Measurements from ENCODE around the gene NR2C2AP. TPM values are rescaled to one million over a fixed set of nuclear protein-coding genes. Genes with fewer than 3 reads are reported as not detected.
"Not testable (repeated sequence)": the region's sequence is repeated elsewhere in the genome, so short reads cannot be mapped to it uniquely, and the experiment has no call there.

Gene NR2C2AP
- total RNA-seq, 1 donor from 2014 or later: 8.3 TPM

DNA sequence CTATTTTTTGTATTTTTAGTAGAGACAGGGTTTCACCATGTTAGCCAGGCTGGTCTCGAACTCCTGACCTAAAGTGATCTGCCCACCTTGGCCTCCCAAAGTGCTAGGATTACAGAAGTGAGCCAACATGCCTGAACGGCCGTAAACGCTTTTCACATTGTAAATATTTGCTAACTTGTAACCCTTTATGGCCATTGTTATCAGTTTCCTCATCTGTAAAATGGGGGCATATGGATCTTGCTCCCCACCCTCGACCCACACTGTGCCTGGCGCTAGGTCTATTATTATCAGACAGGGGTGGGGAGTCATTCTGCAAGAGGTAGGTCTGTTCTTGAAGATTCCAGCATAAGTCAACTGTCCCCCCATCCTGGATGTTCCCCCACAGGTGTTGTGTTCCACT lies 20.4 kb upstream of the NR2C2AP start:
- TF ChIP-seq, protein P1, sequence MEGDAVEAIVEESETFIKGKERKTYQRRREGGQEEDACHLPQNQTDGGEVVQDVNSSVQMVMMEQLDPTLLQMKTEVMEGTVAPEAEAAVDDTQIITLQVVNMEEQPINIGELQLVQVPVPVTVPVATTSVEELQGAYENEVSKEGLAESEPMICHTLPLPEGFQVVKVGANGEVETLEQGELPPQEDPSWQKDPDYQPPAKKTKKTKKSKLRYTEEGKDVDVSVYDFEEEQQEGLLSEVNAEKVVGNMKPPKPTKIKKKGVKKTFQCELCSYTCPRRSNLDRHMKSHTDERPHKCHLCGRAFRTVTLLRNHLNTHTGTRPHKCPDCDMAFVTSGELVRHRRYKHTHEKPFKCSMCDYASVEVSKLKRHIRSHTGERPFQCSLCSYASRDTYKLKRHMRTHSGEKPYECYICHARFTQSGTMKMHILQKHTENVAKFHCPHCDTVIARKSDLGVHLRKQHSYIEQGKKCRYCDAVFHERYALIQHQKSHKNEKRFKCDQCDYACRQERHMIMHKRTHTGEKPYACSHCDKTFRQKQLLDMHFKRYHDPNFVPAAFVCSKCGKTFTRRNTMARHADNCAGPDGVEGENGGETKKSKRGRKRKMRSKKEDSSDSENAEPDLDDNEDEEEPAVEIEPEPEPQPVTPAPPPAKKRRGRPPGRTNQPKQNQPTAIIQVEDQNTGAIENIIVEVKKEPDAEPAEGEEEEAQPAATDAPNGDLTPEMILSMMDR (IDR thresholded peaks at IDR 0.05): no peak
- no peaks in the 10 kb centered on the region for H3K36me3 Mint-ChIP-seq (ENCODE audit: low read depth)
- no peaks in the 10 kb centered on the region for H3K9me3 Mint-ChIP-seq (ENCODE audit: low read depth)
- no peak overlapping the region for H3K4me3 Mint-ChIP-seq (ENCODE audit: unreplicated experiment)
- H3K27ac Mint-ChIP-seq (ENCODE audit: unreplicated experiment): no peak overlapping the region
- DNase-seq (ENCODE audit: low spot score): no peak
- peaks cover 2% of the 10 kb centered on the region for H3K4me1 Mint-ChIP-seq (ENCODE audit: low read depth)
- peaks cover 25% of the 10 kb centered on the region for H3K27me3 Mint-ChIP-seq (ENCODE audit: low read depth)

DNA sequence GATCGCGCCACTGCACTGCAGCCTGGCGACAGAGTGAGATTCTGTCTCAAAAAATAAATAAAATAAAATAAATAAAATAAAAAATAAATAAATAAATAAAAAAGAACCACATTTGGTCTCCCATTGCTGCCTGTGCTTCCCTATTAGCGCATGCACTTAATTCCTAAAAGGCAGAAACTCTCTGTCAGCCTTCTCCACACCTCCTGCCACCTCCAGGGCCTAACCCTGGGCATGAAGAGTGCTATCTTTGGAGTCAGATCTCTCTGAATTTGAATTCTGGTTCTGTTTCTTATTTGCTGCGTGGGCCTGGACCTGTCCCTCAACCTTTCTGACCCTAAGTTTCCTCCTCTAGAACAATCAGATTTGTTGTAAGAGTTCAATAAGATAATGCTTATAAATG lies 19.8 kb upstream of the NR2C2AP start:
- H3K4me1 Mint-ChIP-seq (ENCODE audit: low read depth): peaks cover 2% of the 10 kb centered on the region
- no peak for DNase-seq (ENCODE audit: low spot score)
- TF ChIP-seq, protein P1 (IDR thresholded peaks at IDR 0.05): no peak
- no peaks in the 10 kb centered on the region for H3K36me3 Mint-ChIP-seq (ENCODE audit: low read depth)
- H3K9me3 Mint-ChIP-seq (ENCODE audit: low read depth): no peaks in the 10 kb centered on the region
- no peak overlapping the region for H3K4me3 Mint-ChIP-seq (ENCODE audit: unreplicated experiment)
- H3K27ac Mint-ChIP-seq (ENCODE audit: unreplicated experiment): no peak overlapping the region
- peaks cover 20% of the 10 kb centered on the region for H3K27me3 Mint-ChIP-seq (ENCODE audit: low read depth)

DNA sequence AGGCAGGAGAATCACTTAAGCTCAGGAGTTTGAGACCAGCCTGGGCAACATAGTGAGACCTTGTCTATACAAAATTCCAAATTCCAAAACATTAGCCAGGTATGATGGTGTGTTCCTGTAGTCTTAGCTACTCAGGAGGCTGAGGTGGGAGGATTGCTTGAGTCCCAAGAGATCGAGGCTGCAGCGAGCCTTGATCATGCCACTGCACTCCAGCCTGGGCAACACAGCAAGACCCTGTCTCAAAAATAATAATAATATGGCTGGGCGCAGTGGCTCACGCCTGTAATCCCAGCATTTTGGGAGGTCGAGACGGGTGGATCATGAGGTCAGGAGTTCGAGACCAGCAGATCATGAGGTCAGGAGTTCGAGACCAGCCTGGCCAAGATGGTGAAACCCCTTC lies 17.8 kb upstream of the NR2C2AP start:
- H3K27ac Mint-ChIP-seq (ENCODE audit: unreplicated experiment); H3K4me3 Mint-ChIP-seq (ENCODE audit: unreplicated experiment): not testable (repeated sequence)
- H3K27me3 Mint-ChIP-seq (ENCODE audit: low read depth): peaks cover 17% of the 10 kb centered on the region

DNA sequence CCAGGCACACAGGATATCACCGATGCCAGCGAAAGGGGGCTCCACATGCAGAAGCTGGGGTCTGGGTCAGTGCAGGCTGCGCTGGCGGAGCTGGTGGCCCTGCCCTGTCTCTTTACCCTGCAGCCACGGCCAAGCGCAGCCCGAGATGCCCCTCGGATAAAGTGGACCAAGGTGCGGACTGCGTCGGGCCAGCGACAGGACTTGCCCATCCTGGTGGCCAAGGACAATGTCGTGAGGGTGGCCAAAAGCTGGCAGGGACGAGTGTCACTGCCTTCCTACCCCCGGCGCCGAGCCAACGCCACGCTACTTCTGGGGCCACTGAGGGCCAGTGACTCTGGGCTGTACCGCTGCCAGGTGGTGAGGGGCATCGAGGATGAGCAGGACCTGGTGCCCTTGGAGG lies 15.7 kb upstream of the NR2C2AP start:
- Mint-ChIP-seq H3K36me3 (ENCODE audit: low read depth) (no peaks in the 10 kb centered on the region), H3K4me3 (ENCODE audit: unreplicated experiment) (no peak overlapping the region), H3K27ac (ENCODE audit: unreplicated experiment) (no peak overlapping the region), H3K4me1 (ENCODE audit: low read depth) (no peaks in the 10 kb centered on the region), H3K9me3 (ENCODE audit: low read depth) (peaks cover 4% of the 10 kb centered on the region), H3K27me3 (ENCODE audit: low read depth) (peaks cover 13% of the 10 kb centered on the region)
- TF ChIP-seq, protein P1 (IDR thresholded peaks at IDR 0.05): no peak
- DNase-seq (ENCODE audit: low spot score): no peak

More for the DNA sequence above, 17.8 kb upstream of the NR2C2AP start:
- H3K4me1 Mint-ChIP-seq (ENCODE audit: low read depth); H3K9me3 Mint-ChIP-seq (ENCODE audit: low read depth); H3K36me3 Mint-ChIP-seq (ENCODE audit: low read depth); DNase-seq (ENCODE audit: low spot score): not testable (repeated sequence)

DNA sequence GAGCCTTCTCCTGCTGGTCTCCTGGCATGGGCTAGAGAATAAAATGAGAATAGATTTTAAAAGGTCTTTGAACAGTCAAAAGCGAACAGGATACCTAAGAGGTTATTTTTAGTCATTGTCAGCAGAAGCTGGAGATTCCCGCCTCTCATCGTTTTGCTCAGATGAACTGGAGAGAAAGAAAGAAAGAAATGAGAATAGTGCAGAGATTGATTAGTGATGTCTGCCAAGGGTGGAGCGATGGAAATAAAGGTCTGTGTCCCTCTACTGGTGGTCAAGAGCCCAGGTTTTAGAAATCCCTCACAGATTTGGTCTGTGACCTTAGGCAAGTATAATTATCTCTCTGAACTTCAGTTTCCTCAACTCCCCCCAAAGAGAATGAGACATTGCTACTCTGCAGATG lies 13.9 kb upstream of the NR2C2AP start:
- peaks cover 19% of the 10 kb centered on the region for H3K27me3 Mint-ChIP-seq (ENCODE audit: low read depth)

DNA sequence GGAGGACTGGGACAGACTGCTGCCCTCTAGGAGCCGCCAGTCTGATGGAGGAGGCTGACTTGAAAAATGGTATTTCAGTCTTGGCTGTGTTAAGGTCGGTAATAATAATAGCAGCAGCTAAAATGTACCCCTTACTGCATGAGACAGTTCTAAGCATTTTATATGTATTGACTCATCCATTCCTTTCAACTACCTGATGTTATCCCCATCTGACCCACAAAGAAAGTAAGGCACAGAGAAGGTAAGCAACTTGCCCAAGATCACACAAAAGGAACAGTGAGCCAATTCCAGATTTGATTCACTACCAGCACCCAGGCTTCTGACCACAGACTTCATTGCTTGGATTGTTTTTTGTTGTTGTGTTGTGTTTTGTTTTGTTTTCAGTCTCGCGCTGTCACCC lies 12.6 kb upstream of the NR2C2AP start:
- Mint-ChIP-seq H3K4me3 (ENCODE audit: unreplicated experiment) (no peak overlapping the region), H3K36me3 (ENCODE audit: low read depth) (no peaks in the 10 kb centered on the region), H3K27me3 (ENCODE audit: low read depth) (peaks cover 23% of the 10 kb centered on the region), H3K9me3 (ENCODE audit: low read depth) (peaks cover 4% of the 10 kb centered on the region), H3K4me1 (ENCODE audit: low read depth) (no peaks in the 10 kb centered on the region), H3K27ac (ENCODE audit: unreplicated experiment) (no peak overlapping the region)
- no peak for DNase-seq (ENCODE audit: low spot score)
- TF ChIP-seq, protein P1 (IDR thresholded peaks at IDR 0.05): no peak

More for the DNA sequence above, 13.9 kb upstream of the NR2C2AP start:
- no peaks in the 10 kb centered on the region for H3K4me1 Mint-ChIP-seq (ENCODE audit: low read depth)
- TF ChIP-seq, protein P1 (IDR thresholded peaks at IDR 0.05): peak; percentile 30
- H3K4me3 Mint-ChIP-seq (ENCODE audit: unreplicated experiment): no peak overlapping the region
- H3K36me3 Mint-ChIP-seq (ENCODE audit: low read depth): no peaks in the 10 kb centered on the region
- no peak for DNase-seq (ENCODE audit: low spot score)
- no peak overlapping the region for H3K27ac Mint-ChIP-seq (ENCODE audit: unreplicated experiment)
- H3K9me3 Mint-ChIP-seq (ENCODE audit: low read depth): peaks cover 4% of the 10 kb centered on the region
